GM18517 (cell line): ENCODE data around the gene ZFP57.

Experiments used
- ATAC-seq: cut with Tn5 transposase; IDR thresholded peaks from one replicate; pipeline ENCODE4 v1.9.1; 2021; ENCODE audit warnings: mild to moderate bottlenecking, moderate library complexity; ENCODE audit not compliant: unreplicated experiment

Gene ZFP57

GRCh38 chr6:29656157-29656556 lies 24.8 kb downstream of the ZFP57 start:
- ATAC-seq: no peak

GRCh38 chr6:29655658-29656057 lies 25.3 kb downstream of the ZFP57 start:
- no peak for ATAC-seq

- ATAC-seq: no peak
Observed at GRCh38 chr6:29653452-29654038, 27.4 kb downstream of the ZFP57 start.

GRCh38 chr6:29652198-29652584 lies 28.8 kb downstream of the ZFP57 start:
- no peak for ATAC-seq

GRCh38 chr6:29651413-29652197 lies 29.3 kb downstream of the ZFP57 start:
- ATAC-seq: no peak

- ATAC-seq: peak; percentile 94
Observed at GRCh38 chr6:29649701-29650673, 31.0 kb downstream of the ZFP57 start.

GRCh38 chr6:29647927-29648642 lies 32.9 kb downstream of the ZFP57 start:
- ATAC-seq: no peak

- no peak for ATAC-seq
Observed at GRCh38 chr6:29641430-29642148, 39.4 kb downstream of the ZFP57 start.

GRCh38 chr6:29637247-29637646 lies 43.7 kb downstream of the ZFP57 start:
- ATAC-seq: no peak

- no peak for ATAC-seq
Observed at GRCh38 chr6:29633534-29633905, 47.4 kb downstream of the ZFP57 start.

GRCh38 chr6:29632789-29633533 lies 48.0 kb downstream of the ZFP57 start, which contains the start of gene GABBR1:
TSS of gene GABBR1 (minus strand) at chr6:29633183. CDS start at chr6:29632385, 798 bp downstream.
- ATAC-seq: no peak

GRCh38 chr6:29631860-29632731 lies 48.9 kb downstream of the ZFP57 start:
- ATAC-seq: no peak

GRCh38 chr6:29631209-29631810 lies 49.6 kb downstream of the ZFP57 start:
- no peak for ATAC-seq

- no peak for ATAC-seq
Observed at GRCh38 chr6:29630315-29630714, 50.6 kb downstream of the ZFP57 start.

- no peak for ATAC-seq
Observed at GRCh38 chr6:29629571-29629970, 51.4 kb downstream of the ZFP57 start.

GRCh38 chr6:29628419-29629281 lies 52.3 kb downstream of the ZFP57 start:
- ATAC-seq: no peak

- no peak for ATAC-seq
Observed at GRCh38 chr6:29627755-29628418, 53.1 kb downstream of the ZFP57 start.
